ENCODE measurements around the gene SCAF1.

The SCAF1 gene

GRCh38 chr19:49642492-49643035 lies 555 bp downstream of the SCAF1 start:
- H3K36me3 Mint-ChIP-seq (ENCODE audit: insufficient read depth), result peaks cover 31% of the 10 kb centered on the region
- ATAC-seq (replicated peaks; ENCODE audit: extremely low read depth, poor library complexity, severe bottlenecking), result no peak
- DNase-seq (ENCODE audit: low spot score in 2 of 2), result no peak
- no peaks in the 10 kb centered on the region for H3K27me3 Mint-ChIP-seq
- H3K27ac Mint-ChIP-seq (ENCODE audit: low read depth), result peak overlapping the region; percentile 96
- peaks cover 70% of the 10 kb centered on the region for H3K4me1 Mint-ChIP-seq
- no peaks in the 10 kb centered on the region for H3K9me3 Mint-ChIP-seq
- H3K4me3 Mint-ChIP-seq, result peak overlapping the region; percentile 92

- Mint-ChIP-seq H3K27me3 (no peaks in the 10 kb centered on the region), H3K9me3 (no peaks in the 10 kb centered on the region), H3K4me3 (no peak overlapping the region), H3K4me1 (peaks cover 60% of the 10 kb centered on the region), H3K36me3 (ENCODE audit: insufficient read depth) (peaks cover 33% of the 10 kb centered on the region), H3K27ac (ENCODE audit: low read depth) (no peak overlapping the region)
- DNase-seq (ENCODE audit: low spot score in 2 of 2) (no peak), ATAC-seq (replicated peaks; ENCODE audit: extremely low read depth, poor library complexity, severe bottlenecking) (no peak)
These were observed 1.5 kb downstream of the SCAF1 start for GRCh38 chr19:49643466-49643865.

GRCh38 chr19:49645592-49645991 lies 3.6 kb downstream of the SCAF1 start:
- Mint-ChIP-seq H3K27me3 (no peaks in the 10 kb centered on the region), H3K27ac (ENCODE audit: low read depth) (peak overlapping the region; percentile 57), H3K4me3 (no peak overlapping the region), H3K4me1 (peaks cover 44% of the 10 kb centered on the region), H3K36me3 (ENCODE audit: insufficient read depth) (peaks cover 37% of the 10 kb centered on the region), H3K9me3 (no peaks in the 10 kb centered on the region)
- ATAC-seq (replicated peaks; ENCODE audit: extremely low read depth, poor library complexity, severe bottlenecking) (no peak), DNase-seq (ENCODE audit: low spot score in 2 of 2) (no peak)

- Mint-ChIP-seq H3K4me1 (peaks cover 40% of the 10 kb centered on the region), H3K4me3 (no peak overlapping the region), H3K27ac (ENCODE audit: low read depth) (no peak overlapping the region), H3K27me3 (no peaks in the 10 kb centered on the region), H3K36me3 (ENCODE audit: insufficient read depth) (peaks cover 34% of the 10 kb centered on the region), H3K9me3 (no peaks in the 10 kb centered on the region)
- ATAC-seq (replicated peaks; ENCODE audit: extremely low read depth, poor library complexity, severe bottlenecking) (no peak), DNase-seq (ENCODE audit: low spot score in 2 of 2) (no peak)
These were observed 4.0 kb downstream of the SCAF1 start for GRCh38 chr19:49645995-49646394.

GRCh38 chr19:49646586-49646985 lies 4.6 kb downstream of the SCAF1 start:
- DNase-seq (ENCODE audit: low spot score in 2 of 2), result no peak
- Mint-ChIP-seq H3K4me1 (peaks cover 36% of the 10 kb centered on the region), H3K4me3 (no peak overlapping the region), H3K27me3 (no peaks in the 10 kb centered on the region), H3K36me3 (ENCODE audit: insufficient read depth) (peaks cover 31% of the 10 kb centered on the region), H3K27ac (ENCODE audit: low read depth) (no peak overlapping the region), H3K9me3 (no peaks in the 10 kb centered on the region)
- no peak for ATAC-seq (replicated peaks; ENCODE audit: extremely low read depth, poor library complexity, severe bottlenecking)

- Mint-ChIP-seq H3K4me3 (no peak overlapping the region), H3K27ac (ENCODE audit: low read depth) (no peak overlapping the region)
- no peak for ATAC-seq (replicated peaks; ENCODE audit: extremely low read depth, poor library complexity, severe bottlenecking)
These were observed 9.2 kb downstream of the SCAF1 start for GRCh38 chr19:49651029-49651819.

GRCh38 chr19:49651820-49652550 lies 10.0 kb downstream of the SCAF1 start:
- Mint-ChIP-seq H3K4me3 (no peak overlapping the region), H3K4me1 (no peaks in the 10 kb centered on the region), H3K27ac (ENCODE audit: low read depth) (no peak overlapping the region), H3K36me3 (ENCODE audit: insufficient read depth) (peaks cover 25% of the 10 kb centered on the region), H3K9me3 (no peaks in the 10 kb centered on the region), H3K27me3 (no peaks in the 10 kb centered on the region)
- DNase-seq (ENCODE audit: low spot score in 2 of 2) (no peak), ATAC-seq (replicated peaks; ENCODE audit: extremely low read depth, poor library complexity, severe bottlenecking) (no peak)

More at GRCh38 chr19:49651029-49651819, 9.2 kb downstream of the SCAF1 start:
- no peaks in the 10 kb centered on the region for H3K4me1 Mint-ChIP-seq
- H3K27me3 Mint-ChIP-seq, result no peaks in the 10 kb centered on the region
- no peak for DNase-seq (ENCODE audit: low spot score in 2 of 2)
- H3K36me3 Mint-ChIP-seq (ENCODE audit: insufficient read depth), result peaks cover 27% of the 10 kb centered on the region
- H3K9me3 Mint-ChIP-seq, result no peaks in the 10 kb centered on the region

- Mint-ChIP-seq H3K4me3 (no peak overlapping the region), H3K36me3 (ENCODE audit: insufficient read depth) (peaks cover 29% of the 10 kb centered on the region), H3K9me3 (no peaks in the 10 kb centered on the region), H3K27ac (ENCODE audit: low read depth) (no peak overlapping the region), H3K27me3 (no peaks in the 10 kb centered on the region), H3K4me1 (no peaks in the 10 kb centered on the region)
- no peak for DNase-seq (ENCODE audit: low spot score in 2 of 2)
- no peak for ATAC-seq (replicated peaks; ENCODE audit: extremely low read depth, poor library complexity, severe bottlenecking)
These were observed 10.8 kb downstream of the SCAF1 start for GRCh38 chr19:49652551-49653465.

GRCh38 chr19:49653466-49653806 lies 11.4 kb downstream of the SCAF1 start:
- no peaks in the 10 kb centered on the region for H3K27me3 Mint-ChIP-seq
- H3K4me1 Mint-ChIP-seq, result no peaks in the 10 kb centered on the region
- ATAC-seq (replicated peaks; ENCODE audit: extremely low read depth, poor library complexity, severe bottlenecking), result no peak
- peaks cover 27% of the 10 kb centered on the region for H3K36me3 Mint-ChIP-seq (ENCODE audit: insufficient read depth)
- no peak overlapping the region for H3K4me3 Mint-ChIP-seq
- no peak overlapping the region for H3K27ac Mint-ChIP-seq (ENCODE audit: low read depth)
- no peak for DNase-seq (ENCODE audit: low spot score in 2 of 2)
- H3K9me3 Mint-ChIP-seq, result no peaks in the 10 kb centered on the region

GRCh38 chr19:49654581-49654980 lies 12.6 kb downstream of the SCAF1 start:
- H3K27ac Mint-ChIP-seq (ENCODE audit: low read depth), result no peak overlapping the region
- no peaks in the 10 kb centered on the region for H3K4me1 Mint-ChIP-seq
- DNase-seq (ENCODE audit: low spot score in 2 of 2) (no peak), ATAC-seq (replicated peaks; ENCODE audit: extremely low read depth, poor library complexity, severe bottlenecking) (no peak)
- H3K27me3 Mint-ChIP-seq, result no peaks in the 10 kb centered on the region
- H3K4me3 Mint-ChIP-seq, result no peak overlapping the region
- H3K36me3 Mint-ChIP-seq (ENCODE audit: insufficient read depth), result peaks cover 26% of the 10 kb centered on the region
- no peaks in the 10 kb centered on the region for H3K9me3 Mint-ChIP-seq

GRCh38 chr19:49655570-49656455 lies 13.8 kb downstream of the SCAF1 start:
- no peak overlapping the region for H3K4me3 Mint-ChIP-seq
- no peak for DNase-seq (ENCODE audit: low spot score in 2 of 2)
- H3K27ac Mint-ChIP-seq (ENCODE audit: low read depth), result peak overlapping the region; percentile 55
- ATAC-seq (replicated peaks; ENCODE audit: extremely low read depth, poor library complexity, severe bottlenecking), result peak; percentile 58
- H3K9me3 Mint-ChIP-seq, result no peaks in the 10 kb centered on the region
- no peaks in the 10 kb centered on the region for H3K4me1 Mint-ChIP-seq
- peaks cover 28% of the 10 kb centered on the region for H3K36me3 Mint-ChIP-seq (ENCODE audit: insufficient read depth)
- H3K27me3 Mint-ChIP-seq, result no peaks in the 10 kb centered on the region
